PFSK-1 (cell line): Measurements from ENCODE around the gene MLIP.

Experiments used
- FOXP2 ChIP-seq: optimal IDR thresholded peaks from 2 replicates; pipeline ENCODE3; 2011; ENCODE audit warnings: borderline replicate concordance, control low read depth, inconsistent platforms; ENCODE audit not compliant: insufficient read depth; ENCODE audit errors: extremely low read length, extremely low read depth
- POLR2AphosphoS5 ChIP-seq: IDR thresholded peaks from 2 replicates; pipeline ENCODE4 v1.6.1; 2012; ENCODE audit warnings: low read depth, mild to moderate bottlenecking, control low read depth, low read length, moderate library complexity
- REST ChIP-seq, 2 experiments: IDR thresholded peaks; 2 replicates each; pipeline versions ENCODE4 v1.6.1 to v1.8.0; 2011 to 2012; ENCODE audit warnings: low read depth in 2 of 2, low read length in 2 of 2, control low read depth in 1 of 2, inconsistent platforms in 1 of 2, mild to moderate bottlenecking in 1 of 2, moderate library complexity in 1 of 2; ENCODE audit not compliant: insufficient read depth in 1 of 2
- SIN3A ChIP-seq: IDR thresholded peaks from 2 replicates; pipeline ENCODE4 v1.6.1; 2012; ENCODE audit warnings: mild to moderate bottlenecking, low read length, moderate library complexity, borderline replicate concordance; ENCODE audit not compliant: insufficient read depth
- TAF1 ChIP-seq: IDR thresholded peaks from 2 replicates; pipeline ENCODE4 v1.6.1; 2012; ENCODE audit warnings: low read length, control low read depth, borderline replicate concordance; ENCODE audit not compliant: insufficient read depth

Gene MLIP

GRCh38 chr6:54115966-54116365 lies 4.7 kb downstream of the MLIP start:
- TF ChIP-seq FOXP2 (no peak), POLR2AphosphoS5 (no peak), REST (IDR thresholded peaks at IDR 0.05; ENCODE audit: insufficient read depth in 1 of 2, low read depth in 2 of 2, low read length in 2 of 2) (no peak), SIN3A (no peak), TAF1 (no peak)

GRCh38 chr6:54118117-54118516 lies 6.9 kb downstream of the MLIP start:
- TF ChIP-seq SIN3A (no peak), REST (IDR thresholded peaks at IDR 0.05; ENCODE audit: insufficient read depth in 1 of 2, low read depth in 2 of 2, low read length in 2 of 2) (no peak), TAF1 (no peak), POLR2AphosphoS5 (no peak), FOXP2 (no peak)

GRCh38 chr6:54125493-54125892 lies 14.2 kb downstream of the MLIP start:
- no peak for TF ChIP-seq TAF1
- no peak for TF ChIP-seq POLR2AphosphoS5
- no peak for TF ChIP-seq FOXP2
- TF ChIP-seq REST (IDR thresholded peaks at IDR 0.05; ENCODE audit: insufficient read depth in 1 of 2, low read depth in 2 of 2, low read length in 2 of 2) = no peak
- no peak for TF ChIP-seq SIN3A

- no peak for TF ChIP-seq REST (IDR thresholded peaks at IDR 0.05; ENCODE audit: insufficient read depth in 1 of 2, low read depth in 2 of 2, low read length in 2 of 2)
Observed at GRCh38 chr6:54130179-54130578, 18.9 kb downstream of the MLIP start.

- TF ChIP-seq SIN3A (no peak), REST (IDR thresholded peaks at IDR 0.05; ENCODE audit: insufficient read depth in 1 of 2, low read depth in 2 of 2, low read length in 2 of 2) (no peak), FOXP2 (no peak), POLR2AphosphoS5 (no peak), TAF1 (no peak)
Observed at GRCh38 chr6:54132587-54132986, 21.3 kb downstream of the MLIP start.
